ENCODE measurements around the gene TEX2. TPM values are rescaled to one million over a fixed set of nuclear protein-coding genes. Genes with fewer than 3 reads are reported as not detected.

Gene TEX2, protein sequence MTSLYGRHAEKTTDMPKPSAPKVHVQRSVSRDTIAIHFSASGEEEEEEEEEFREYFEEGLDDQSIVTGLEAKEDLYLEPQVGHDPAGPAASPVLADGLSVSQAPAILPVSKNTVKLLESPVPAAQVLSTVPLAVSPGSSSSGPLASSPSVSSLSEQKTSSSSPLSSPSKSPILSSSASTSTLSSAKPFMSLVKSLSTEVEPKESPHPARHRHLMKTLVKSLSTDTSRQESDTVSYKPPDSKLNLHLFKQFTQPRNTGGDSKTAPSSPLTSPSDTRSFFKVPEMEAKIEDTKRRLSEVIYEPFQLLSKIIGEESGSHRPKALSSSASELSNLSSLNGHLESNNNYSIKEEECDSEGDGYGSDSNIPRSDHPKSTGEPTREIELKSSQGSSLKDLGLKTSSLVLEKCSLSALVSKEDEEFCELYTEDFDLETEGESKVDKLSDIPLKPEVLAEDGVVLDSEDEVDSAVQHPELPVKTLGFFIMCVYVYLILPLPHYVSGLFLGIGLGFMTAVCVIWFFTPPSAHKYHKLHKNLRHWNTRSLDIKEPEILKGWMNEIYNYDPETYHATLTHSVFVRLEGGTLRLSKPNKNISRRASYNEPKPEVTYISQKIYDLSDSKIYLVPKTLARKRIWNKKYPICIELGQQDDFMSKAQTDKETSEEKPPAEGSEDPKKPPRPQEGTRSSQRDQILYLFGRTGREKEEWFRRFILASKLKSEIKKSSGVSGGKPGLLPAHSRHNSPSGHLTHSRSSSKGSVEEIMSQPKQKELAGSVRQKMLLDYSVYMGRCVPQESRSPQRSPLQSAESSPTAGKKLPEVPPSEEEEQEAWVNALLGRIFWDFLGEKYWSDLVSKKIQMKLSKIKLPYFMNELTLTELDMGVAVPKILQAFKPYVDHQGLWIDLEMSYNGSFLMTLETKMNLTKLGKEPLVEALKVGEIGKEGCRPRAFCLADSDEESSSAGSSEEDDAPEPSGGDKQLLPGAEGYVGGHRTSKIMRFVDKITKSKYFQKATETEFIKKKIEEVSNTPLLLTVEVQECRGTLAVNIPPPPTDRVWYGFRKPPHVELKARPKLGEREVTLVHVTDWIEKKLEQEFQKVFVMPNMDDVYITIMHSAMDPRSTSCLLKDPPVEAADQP
- total RNA-seq (18.6 TPM), polyA plus RNA-seq (20.3 TPM)

DNA sequence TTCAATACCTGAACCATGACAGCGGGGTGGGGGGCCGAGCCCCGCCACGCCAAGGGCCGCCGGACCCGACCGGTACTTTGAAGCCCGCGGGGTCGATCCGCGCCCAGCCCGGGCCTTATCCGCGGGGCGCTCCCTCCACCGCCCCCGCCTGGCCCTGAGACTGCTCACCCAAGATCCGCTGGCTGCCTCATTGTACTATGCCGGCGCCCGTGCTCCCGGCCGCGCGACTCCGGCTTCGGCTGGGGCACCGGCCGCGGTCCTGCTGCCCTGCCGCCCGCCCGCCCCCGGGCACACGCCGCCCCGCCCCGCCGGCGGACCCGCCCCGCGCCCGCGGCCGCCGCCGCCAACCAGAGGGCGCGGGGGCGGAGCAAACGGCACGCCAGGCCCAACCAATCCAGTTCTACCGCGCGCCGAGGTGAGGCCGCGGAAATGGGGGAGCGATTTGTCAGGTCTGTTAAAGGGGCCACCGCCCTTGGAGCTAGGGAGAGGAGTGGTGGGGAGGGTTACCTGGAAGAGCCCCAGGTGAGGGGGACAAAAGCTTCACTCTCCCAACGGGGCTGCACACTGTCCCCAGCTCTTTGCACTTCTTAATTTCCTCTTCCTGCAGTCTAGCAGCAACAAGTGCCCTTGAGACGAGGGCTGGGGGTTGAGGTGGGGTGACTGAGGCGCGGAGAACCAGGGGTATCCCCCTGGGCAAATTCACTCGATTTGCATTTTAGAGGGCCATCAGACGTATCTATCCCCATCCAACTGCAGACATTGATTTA is at the start of gene TEX2:
Gene TEX2, minus strand, starts transcription at position 261 of the 767 bp plus-strand sequence. CDS start 49,043 bp downstream, outside the sequence.
- Histone ChIP-seq H3K27ac (ENCODE audit: low read depth) (peak within 1 kb of the TSS; percentile 84), H3K4me3 (ENCODE audit: low read depth, low read length) (peak within 1 kb of the TSS; percentile 70), H3K36me3 (ENCODE audit: insufficient read depth) (no peaks in the 10 kb centered on the region), H3K4me1 (ENCODE audit: insufficient read depth) (no peaks in the 10 kb centered on the region)
- WGBS: under 1% methylated on average over 69 of the region's 69 CpGs
- peak; percentile 77 for DNase-seq (ENCODE audit: extremely low spot score)

DNA sequence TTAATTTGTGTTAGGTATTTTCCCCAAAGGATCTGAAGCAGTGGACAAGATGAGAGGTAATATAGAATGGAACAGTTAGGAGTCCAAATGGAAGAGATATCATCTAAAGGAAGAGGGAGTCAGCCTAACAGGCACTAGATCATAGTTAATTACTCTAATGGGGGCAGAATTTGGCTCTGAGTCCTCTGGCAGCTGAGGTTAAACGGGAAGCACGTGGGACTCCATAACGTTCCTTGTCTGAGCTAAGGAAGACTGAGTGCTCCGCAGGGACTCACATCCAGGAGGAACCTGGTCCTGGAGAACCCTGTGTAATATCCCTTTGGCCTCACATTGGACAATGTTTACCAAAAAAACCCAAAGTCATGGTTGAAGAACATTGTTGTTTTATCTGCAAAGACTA is 46.6 kb upstream of the TEX2 start:
- 63% methylated on average over 4 of the region's 4 CpGs for WGBS

DNA sequence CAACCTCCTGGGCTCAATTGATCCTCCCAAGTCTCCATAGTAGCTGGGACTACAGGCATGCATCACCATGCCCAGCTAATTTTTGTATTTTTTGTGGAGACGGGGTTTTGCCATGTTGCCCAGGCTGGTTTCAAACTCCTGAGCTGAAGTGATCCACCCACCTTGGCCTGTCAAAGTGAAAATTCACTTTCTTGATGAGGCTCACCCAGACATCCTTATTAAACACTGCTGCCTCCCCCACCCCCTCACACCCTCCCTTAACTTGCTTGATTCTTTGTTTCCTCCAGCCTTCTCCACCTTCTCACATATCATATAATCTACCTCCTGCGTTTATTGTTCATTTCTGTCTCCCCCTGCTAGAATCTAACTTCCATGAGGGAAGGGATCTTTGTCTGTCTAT is 46.0 kb upstream of the TEX2 start:
- H3K27ac ChIP-seq (ENCODE audit: low read depth): no peak overlapping the region
- H3K4me1 ChIP-seq (ENCODE audit: insufficient read depth): no peaks in the 10 kb centered on the region
- H3K4me3 ChIP-seq (ENCODE audit: low read depth, low read length): no peak overlapping the region
- H3K36me3 ChIP-seq (ENCODE audit: insufficient read depth): no peaks in the 10 kb centered on the region
- WGBS: 84% methylated on average over 2 of the region's 2 CpGs
- DNase-seq (ENCODE audit: extremely low spot score): no peak

More for the DNA sequence above, 46.6 kb upstream of the TEX2 start:
- peaks cover 2% of the 10 kb centered on the region for H3K4me1 ChIP-seq (ENCODE audit: insufficient read depth)
- no peak overlapping the region for H3K27ac ChIP-seq (ENCODE audit: low read depth)
- H3K4me3 ChIP-seq (ENCODE audit: low read depth, low read length): no peak overlapping the region
- H3K36me3 ChIP-seq (ENCODE audit: insufficient read depth): no peaks in the 10 kb centered on the region
- DNase-seq (ENCODE audit: extremely low spot score): no peak

DNA sequence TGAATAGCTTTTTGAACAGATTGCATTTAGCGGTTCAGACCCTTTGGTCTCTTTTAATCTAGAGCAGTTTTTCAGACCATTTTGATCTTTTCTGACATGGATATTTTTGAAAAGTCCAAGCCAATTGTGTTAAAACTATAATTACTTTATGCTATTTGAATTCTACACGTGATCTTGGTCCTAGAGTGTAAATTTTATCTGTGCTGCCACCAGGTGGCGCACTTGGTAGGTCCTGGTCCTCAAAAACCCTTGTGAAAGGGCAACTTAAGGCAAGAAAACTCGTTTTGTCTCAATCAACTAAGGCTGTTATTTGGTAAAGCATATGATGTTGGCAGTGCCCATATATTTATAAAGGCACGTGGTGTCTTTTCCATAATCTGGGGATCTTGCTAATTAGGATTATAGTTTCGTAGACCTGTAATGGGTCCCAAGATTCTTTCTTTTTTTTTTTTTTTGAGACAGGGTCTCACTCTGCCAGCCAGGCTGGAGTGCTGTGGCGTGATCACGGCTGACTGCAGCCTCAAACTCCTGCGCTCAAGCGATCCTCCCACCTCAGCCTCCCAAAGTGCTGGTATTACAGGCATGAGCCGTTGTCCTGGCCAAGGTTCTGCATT is 43.9 kb upstream of the TEX2 start:
- H3K4me1 ChIP-seq (ENCODE audit: insufficient read depth): no peaks in the 10 kb centered on the region
- DNase-seq (ENCODE audit: extremely low spot score): no peak
- no peak overlapping the region for H3K27ac ChIP-seq (ENCODE audit: low read depth)
- H3K36me3 ChIP-seq (ENCODE audit: insufficient read depth): no peaks in the 10 kb centered on the region
- H3K4me3 ChIP-seq (ENCODE audit: low read depth, low read length): no peak overlapping the region
- 46% methylated on average over 11 of the region's 11 CpGs for WGBS

DNA sequence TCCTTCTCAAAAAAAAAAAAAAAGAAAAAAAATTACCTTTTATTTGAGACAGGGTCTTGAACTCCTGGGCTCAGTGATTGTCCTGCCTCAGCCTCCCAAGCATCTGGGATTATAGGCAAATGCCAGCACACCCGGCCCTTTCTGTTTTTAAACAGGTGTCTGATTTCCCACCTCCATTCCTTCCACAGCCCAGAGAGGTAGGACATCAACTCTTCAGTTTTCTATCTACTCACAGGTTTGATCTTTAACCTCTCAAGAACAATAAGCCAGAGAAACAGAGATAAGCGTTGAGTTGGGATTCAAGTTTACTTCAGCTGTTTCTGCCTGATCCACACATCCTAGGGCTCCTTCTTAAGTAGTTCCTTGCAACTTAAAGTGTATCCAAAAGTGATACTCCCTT is 41.5 kb upstream of the TEX2 start:
- no peak for DNase-seq (ENCODE audit: extremely low spot score)
- 62% methylated on average over 2 of the region's 2 CpGs for WGBS
- no peak overlapping the region for H3K27ac ChIP-seq (ENCODE audit: low read depth)
- no peaks in the 10 kb centered on the region for H3K36me3 ChIP-seq (ENCODE audit: insufficient read depth)
- no peak overlapping the region for H3K4me3 ChIP-seq (ENCODE audit: low read depth, low read length)
- no peaks in the 10 kb centered on the region for H3K4me1 ChIP-seq (ENCODE audit: insufficient read depth)

DNA sequence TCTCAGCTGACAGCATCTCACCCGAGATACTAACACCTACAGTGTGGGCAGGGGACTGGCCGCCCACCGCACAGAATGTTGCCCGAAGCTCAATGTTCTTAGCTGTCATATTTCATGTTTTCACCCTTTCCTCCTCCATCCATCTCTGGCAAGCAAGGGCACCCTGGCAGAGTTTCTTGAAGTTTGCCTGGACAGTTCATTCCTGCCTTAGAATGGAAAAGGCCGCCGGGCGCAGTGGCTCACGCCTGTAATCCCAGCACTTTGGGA is 37.6 kb upstream of the TEX2 start:
- H3K27ac ChIP-seq (ENCODE audit: low read depth): no peak overlapping the region
- no peak for DNase-seq (ENCODE audit: extremely low spot score)
- 83% methylated on average over 8 of the region's 8 CpGs for whole genome bisulfite sequencing
- H3K4me3 ChIP-seq (ENCODE audit: low read depth, low read length): no peak overlapping the region
- H3K4me1 ChIP-seq (ENCODE audit: insufficient read depth): no peaks in the 10 kb centered on the region
- H3K36me3 ChIP-seq (ENCODE audit: insufficient read depth): no peaks in the 10 kb centered on the region

DNA sequence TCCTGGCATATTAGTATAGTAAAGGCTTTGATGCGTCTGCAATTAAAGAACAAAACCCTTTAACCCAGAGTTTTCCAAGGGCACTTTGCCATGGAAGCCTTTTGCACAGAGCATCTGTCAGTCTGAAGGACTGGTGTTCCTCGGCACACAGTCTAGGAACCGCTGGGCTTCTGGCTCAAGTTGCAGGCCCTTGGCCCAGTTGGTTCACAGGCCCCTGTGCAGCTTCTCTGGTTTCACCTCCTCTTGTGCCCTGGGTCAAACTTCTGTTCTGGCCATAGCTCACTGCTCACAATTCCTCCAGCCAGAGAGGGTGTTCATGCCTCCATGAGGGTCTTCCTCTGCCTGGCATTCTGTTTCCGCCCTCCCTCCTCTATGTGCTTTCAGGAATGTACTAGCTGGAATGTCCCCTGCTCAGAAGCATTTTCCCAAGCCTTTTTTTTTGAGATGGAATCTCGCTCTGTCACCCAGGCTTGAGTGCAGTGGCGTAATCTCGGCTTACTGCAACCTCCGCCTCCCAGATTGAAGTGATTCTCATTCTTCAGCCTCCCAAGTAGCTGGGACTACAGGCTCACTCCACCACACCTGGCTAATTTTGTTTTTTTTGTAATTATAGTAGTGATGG is 34.5 kb upstream of the TEX2 start:
- Histone ChIP-seq H3K36me3 (ENCODE audit: insufficient read depth) (no peaks in the 10 kb centered on the region), H3K27ac (ENCODE audit: low read depth) (no peak overlapping the region), H3K4me1 (ENCODE audit: insufficient read depth) (no peaks in the 10 kb centered on the region), H3K4me3 (ENCODE audit: low read depth, low read length) (no peak overlapping the region)
- WGBS: 94% methylated on average over 8 of the region's 8 CpGs
- DNase-seq (ENCODE audit: extremely low spot score): no peak

DNA sequence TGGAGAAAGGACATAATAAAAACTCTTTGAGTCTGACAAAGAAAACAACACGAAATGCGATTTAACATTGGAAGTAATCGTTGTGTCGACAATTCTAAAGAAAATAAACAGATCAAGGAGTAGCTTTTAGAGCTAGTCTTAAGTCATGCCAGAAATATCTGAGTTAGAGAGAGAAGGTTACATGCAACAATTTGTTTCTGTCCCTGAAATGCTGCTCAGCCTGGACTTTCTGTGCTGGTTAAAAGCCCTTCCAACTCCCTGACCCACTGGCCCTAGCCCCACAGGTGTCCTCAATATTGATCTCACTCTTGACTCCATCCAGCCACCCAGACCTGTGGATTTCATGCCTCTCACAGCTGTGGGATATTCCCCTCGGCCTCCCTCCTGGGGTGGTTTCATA is 33.2 kb upstream of the TEX2 start:
- DNase-seq (ENCODE audit: extremely low spot score): no peak
- WGBS: 77% methylated on average over 5 of the region's 5 CpGs
- Histone ChIP-seq H3K4me1 (ENCODE audit: insufficient read depth) (no peaks in the 10 kb centered on the region), H3K36me3 (ENCODE audit: insufficient read depth) (no peaks in the 10 kb centered on the region), H3K27ac (ENCODE audit: low read depth) (no peak overlapping the region), H3K4me3 (ENCODE audit: low read depth, low read length) (no peak overlapping the region)

DNA sequence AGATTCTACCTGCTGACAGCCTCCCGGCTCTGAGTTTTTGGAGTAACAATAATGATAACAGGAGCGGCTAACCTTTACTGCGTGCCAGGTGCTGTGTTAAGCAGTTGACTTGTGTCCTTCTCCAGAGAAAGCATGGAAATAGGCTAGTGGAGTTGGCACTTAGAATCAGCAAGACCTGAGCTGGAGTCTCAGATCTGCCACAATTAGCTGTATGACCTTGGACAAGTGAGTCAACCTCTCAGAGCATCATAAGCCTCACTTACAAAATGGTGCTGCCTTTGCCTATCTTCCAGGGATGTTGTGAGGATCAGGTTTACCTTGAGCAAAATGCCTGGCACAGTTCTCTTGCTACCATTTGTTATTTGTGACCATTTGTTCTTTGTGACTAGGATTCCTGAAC is 32.1 kb upstream of the TEX2 start:
- DNase-seq (ENCODE audit: extremely low spot score): no peak
- Histone ChIP-seq H3K36me3 (ENCODE audit: insufficient read depth) (no peaks in the 10 kb centered on the region), H3K27ac (ENCODE audit: low read depth) (no peak overlapping the region), H3K4me3 (ENCODE audit: low read depth, low read length) (no peak overlapping the region), H3K4me1 (ENCODE audit: insufficient read depth) (no peaks in the 10 kb centered on the region)
- 92% methylated on average over 3 of the region's 3 CpGs for WGBS

DNA sequence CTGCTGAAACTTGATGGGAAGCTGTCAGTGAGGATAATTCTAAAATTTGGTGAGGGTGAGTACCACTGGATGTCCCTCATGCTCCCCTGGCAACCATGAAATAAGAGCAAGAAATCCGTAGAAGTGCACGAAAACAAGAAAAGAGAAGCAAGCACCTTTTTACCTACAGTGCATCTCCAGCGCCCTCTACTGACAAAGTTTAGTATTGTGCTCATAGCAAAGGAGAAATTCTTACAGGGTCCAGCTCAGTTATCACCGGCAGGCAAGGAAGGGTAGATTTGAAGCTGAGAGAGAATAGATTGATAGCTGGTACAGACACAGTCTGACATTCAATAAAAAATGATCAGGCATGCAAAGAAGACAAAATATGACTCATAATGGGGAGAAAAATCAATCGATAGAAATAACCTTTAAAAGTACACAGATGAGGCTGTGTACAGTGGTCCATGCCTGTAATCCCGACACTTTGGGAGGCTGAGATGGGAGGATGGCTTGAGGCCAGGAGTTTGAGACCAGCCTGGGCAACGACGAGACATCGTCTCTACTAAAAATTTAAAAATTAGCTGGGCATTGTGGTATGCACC is 28.3 kb upstream of the TEX2 start:
- Histone ChIP-seq H3K27ac (ENCODE audit: low read depth) (no peak overlapping the region), H3K4me3 (ENCODE audit: low read depth, low read length) (no peak overlapping the region), H3K36me3 (ENCODE audit: insufficient read depth) (no peaks in the 10 kb centered on the region), H3K4me1 (ENCODE audit: insufficient read depth) (no peaks in the 10 kb centered on the region)
- DNase-seq (ENCODE audit: extremely low spot score): no peak
- WGBS: 81% methylated on average over 9 of the region's 9 CpGs

DNA sequence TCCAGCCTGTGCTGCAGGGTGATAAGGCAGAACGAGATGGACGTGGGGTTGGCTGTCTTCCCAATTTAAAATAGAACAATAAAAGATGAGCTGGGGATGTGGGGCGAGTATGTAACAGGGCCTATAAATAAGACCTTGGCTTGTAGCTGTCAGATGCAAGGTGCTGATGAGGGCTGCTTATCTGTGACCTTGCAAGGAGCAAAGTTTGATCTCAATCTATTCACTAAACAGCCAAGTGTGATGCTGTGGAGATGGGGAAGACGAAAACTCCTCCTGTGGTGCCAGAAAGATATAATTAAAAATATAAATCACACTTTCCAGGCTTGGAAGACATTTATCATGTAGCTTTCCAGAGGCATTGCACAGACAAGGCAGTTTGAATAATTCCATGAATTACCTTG is 26.7 kb upstream of the TEX2 start:
- Histone ChIP-seq H3K4me3 (ENCODE audit: low read depth, low read length) (no peak overlapping the region), H3K36me3 (ENCODE audit: insufficient read depth) (no peaks in the 10 kb centered on the region), H3K27ac (ENCODE audit: low read depth) (no peak overlapping the region), H3K4me1 (ENCODE audit: insufficient read depth) (no peaks in the 10 kb centered on the region)
- WGBS: 17% methylated on average over 4 of the region's 4 CpGs
- DNase-seq (ENCODE audit: extremely low spot score): no peak

DNA sequence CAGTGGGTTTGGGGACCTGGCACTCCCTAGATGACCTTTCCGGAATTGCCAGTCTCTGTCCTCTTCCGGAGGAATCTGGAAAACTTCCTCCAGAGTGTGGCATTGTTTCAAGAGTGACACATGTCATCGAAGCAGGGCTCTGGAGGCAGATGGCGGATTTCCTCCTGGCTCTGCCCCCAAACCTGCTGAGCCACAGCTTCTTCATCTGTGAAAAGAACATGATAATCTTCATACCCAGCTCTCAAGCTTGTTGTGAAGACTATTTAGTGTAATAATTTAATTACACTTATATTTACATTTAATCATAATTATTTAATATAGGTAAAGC is 19.7 kb upstream of the TEX2 start:
- WGBS: 62% methylated on average over 4 of the region's 4 CpGs
- H3K27ac ChIP-seq (ENCODE audit: low read depth): no peak overlapping the region
- no peak for DNase-seq (ENCODE audit: extremely low spot score)
- H3K4me3 ChIP-seq (ENCODE audit: low read depth, low read length): no peak overlapping the region
- H3K4me1 ChIP-seq (ENCODE audit: insufficient read depth): no peaks in the 10 kb centered on the region
- no peaks in the 10 kb centered on the region for H3K36me3 ChIP-seq (ENCODE audit: insufficient read depth)

All from urinary bladder (tissue), 4 donors.